ENCODE measurements around the gene RALGAPA2.

Gene RALGAPA2

DNA sequence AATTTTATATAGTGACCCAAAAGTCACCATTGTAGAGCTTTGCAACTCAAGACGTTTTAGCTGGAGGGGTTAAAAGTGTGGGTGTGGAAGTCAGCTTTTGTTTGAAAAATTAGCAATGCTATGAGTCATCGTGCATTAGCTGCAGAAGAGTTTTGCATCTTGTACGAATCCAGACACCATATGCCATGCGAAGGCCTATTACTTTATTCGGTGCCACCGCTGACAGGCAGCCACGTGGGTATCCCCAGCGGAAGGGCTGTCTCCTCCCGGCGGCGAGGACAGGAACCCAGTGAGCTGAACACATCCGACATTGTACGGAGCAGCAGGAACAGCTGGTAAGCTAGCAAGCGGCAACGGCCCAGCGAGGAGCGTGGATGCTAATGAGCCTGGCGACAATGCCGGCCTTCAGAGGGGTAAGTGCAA is 260.2 kb downstream of the RALGAPA2 start:
- FAIRE-seq (peak; percentile 90), DNase-seq (ENCODE audit: extremely low spot score, insufficient read length, low read depth) (peak; percentile 55)

GRCh38 chr20:20450521-20450920 is 261.9 kb downstream of the RALGAPA2 start:
- DNase-seq (ENCODE audit: extremely low spot score, insufficient read length, low read depth) (no peak), FAIRE-seq (no peak)

- no peak for DNase-seq (ENCODE audit: extremely low spot score, insufficient read length, low read depth)
- FAIRE-seq: no peak
Observed at GRCh38 chr20:20448881-20449280, 263.6 kb downstream of the RALGAPA2 start.

- DNase-seq (ENCODE audit: extremely low spot score, insufficient read length, low read depth) (no peak), FAIRE-seq (no peak)
Observed at GRCh38 chr20:20447196-20447595, 265.2 kb downstream of the RALGAPA2 start.

DNA sequence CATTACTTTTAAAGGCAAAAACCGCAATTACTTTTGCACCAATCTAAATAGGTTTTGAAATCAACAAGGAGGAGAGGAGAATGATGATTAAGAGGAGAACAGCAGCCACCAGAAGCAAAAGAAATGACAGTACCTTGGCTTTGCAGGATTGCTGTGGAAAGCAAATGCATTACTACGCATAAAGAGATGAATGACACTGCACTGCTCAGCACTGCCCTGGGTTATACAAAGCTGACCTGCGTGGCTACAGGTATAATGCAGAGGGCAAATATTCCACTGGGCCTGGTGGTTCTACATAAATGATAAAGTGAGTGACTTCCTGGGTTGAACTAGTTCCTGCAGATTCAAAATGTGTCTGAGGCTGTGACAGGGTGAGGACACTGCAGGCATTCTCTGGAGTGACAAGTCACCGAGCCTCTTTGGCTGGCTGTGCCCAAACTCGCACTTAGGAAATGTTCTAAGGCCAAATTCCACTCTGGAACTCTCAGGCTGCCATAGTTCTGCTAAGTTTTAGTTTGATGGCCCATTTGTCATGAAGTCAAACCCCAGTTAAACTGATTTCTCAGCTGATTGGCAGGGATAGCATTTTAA is 265.9 kb downstream of the RALGAPA2 start:
- FAIRE-seq: no peak
- DNase-seq (ENCODE audit: extremely low spot score, insufficient read length, low read depth): no peak

DNA sequence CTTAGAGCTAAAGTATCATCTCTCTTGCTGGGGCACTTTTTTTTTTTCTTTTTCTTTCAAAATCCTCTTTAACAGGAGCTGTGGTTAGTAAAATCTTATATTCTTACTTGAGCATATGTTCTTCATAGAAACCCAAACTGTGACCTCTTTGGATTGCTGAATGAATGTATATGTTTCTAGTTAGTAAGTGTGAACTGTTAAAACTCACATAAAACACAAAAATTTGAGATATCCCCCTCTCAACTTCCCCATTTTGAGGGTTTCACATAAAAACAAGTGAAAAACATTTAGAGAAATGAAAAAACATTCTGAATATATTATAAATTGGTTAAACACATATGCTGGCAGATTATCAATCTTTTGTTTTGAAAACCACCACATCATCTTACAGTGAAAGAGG is 266.4 kb downstream of the RALGAPA2 start:
- FAIRE-seq (peak; percentile 31), DNase-seq (ENCODE audit: extremely low spot score, insufficient read length, low read depth) (no peak)

DNA sequence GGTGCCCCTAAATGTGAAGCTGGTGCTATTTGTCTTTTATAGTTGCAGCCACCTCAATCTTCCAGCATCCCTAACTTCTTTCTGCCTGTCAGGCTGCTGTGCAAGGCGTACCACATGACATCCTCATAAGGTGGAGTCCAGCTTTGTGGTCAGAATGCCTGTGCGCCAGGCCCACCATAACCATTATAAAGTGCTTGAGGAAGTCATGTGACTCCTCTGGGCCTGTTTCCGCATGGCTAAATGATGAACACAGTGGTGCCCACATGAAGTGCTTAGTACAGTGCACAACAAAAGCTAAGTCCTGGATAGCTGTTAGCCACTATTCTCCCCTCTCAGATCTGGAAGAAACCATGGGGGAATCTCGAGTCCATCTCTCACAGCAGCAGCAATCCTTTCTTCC is 268.9 kb downstream of the RALGAPA2 start:
- DNase-seq (ENCODE audit: extremely low spot score, insufficient read length, low read depth) (no peak), FAIRE-seq (no peak)

DNA sequence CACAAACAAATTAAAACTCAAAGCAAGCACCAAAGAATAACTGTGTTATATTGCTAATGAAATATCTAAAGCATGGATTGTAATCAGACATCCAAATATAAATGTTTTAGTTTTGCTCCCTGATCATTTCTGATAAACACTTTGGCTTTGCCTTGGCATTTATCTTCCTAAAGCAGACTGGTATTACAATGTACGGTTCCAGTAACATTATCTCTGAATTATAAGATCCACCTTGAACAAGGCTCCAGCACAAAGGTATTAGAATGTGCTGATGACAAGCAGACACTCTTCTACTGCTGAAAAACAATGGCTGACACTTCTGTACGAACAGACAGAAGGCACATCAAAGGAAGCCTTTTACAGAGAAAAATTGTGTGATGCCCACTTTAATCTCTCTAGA is 270.0 kb downstream of the RALGAPA2 start:
- no peak for DNase-seq (ENCODE audit: extremely low spot score, insufficient read length, low read depth)
- FAIRE-seq: no peak

DNA sequence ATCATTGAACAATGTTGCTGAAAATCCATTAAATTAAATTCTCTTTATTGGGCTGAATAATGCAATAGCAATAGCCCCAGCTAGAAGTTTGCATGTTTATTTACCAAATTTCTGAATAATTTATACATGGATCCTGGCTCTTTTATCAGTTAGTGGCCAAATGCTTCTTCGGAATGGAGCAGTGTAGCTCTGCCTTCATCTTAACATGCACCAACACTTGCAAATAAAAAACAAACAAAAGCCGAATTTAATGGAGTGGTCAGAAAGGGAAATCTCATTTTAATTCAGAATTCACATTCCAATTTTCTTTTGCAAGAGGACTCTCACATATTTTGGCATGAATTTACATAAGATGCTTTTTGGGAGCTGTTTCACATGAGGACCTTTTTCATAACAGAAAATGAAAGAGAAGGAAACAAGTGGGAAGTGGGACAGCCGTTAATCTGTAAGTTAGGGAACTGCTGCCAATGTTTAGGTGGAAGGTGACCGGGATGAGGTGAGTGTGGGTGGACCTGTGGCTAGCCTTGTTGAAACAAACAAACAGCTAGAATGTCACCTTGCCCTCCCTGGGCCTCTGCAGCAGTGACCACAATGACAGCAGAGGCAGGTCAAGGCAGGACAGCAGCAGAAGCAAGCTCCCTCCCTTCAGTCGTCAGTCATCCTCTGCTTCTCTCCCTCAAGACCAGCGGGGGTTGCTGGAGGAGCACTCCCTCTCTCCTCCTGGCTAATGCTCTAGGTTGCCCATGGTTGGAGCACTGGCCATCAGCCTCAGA is 271.4 kb downstream of the RALGAPA2 start:
- DNase-seq (ENCODE audit: extremely low spot score, insufficient read length, low read depth): no peak
- FAIRE-seq: no peak

- DNase-seq (ENCODE audit: extremely low spot score, insufficient read length, low read depth) (no peak), FAIRE-seq (no peak)
Observed at GRCh38 chr20:20440481-20440880, 272.0 kb downstream of the RALGAPA2 start.

DNA sequence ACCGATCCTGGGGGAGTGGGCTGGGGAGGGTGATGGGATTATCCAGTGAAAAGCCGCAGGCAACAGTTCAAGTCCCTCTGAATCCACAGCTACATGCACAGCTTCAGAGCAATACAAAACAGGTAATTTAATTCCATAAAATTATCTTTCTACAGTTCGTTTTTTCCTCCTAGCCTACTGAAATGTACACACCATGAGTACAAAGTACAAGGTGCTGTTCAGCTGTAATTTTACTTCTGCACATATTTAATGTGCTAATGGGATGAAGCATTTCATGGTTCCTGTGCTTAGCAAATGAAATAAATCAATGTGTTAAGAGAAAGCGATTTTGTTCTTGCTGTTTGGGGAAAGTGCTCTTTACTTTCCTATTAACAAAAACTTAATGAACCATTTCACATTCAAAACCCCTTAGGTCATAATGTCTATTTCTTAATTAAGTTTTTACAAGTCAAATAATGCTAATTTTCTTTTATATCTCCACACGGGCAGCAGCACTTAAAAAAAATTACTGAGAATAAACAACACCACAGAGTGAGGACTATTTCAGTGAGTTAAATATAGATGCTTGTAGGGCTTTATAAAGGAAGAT is 272.7 kb downstream of the RALGAPA2 start:
- no peak for DNase-seq (ENCODE audit: extremely low spot score, insufficient read length, low read depth)
- no peak for FAIRE-seq

DNA sequence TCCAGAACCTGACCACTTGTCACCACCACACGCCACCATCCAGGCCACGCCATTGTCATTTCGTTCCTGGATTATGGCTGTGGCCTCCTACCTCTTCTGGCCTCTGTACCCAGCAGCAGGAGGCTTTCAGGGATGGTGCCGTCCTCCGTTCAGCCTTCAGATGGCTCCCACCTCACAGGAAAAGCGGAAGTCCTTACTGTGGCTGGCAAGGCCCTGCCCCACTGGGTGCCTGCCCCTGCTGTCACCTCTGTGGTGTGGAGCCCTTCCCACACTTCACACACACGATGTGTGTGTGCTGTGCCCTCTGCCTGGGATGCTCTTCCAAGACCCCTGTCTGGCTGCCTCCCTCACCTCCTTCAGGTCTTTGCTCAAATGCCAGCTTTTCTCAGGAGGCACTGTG is 275.1 kb downstream of the RALGAPA2 start:
- FAIRE-seq (no peak), DNase-seq (ENCODE audit: extremely low spot score, insufficient read length, low read depth) (no peak)

DNA sequence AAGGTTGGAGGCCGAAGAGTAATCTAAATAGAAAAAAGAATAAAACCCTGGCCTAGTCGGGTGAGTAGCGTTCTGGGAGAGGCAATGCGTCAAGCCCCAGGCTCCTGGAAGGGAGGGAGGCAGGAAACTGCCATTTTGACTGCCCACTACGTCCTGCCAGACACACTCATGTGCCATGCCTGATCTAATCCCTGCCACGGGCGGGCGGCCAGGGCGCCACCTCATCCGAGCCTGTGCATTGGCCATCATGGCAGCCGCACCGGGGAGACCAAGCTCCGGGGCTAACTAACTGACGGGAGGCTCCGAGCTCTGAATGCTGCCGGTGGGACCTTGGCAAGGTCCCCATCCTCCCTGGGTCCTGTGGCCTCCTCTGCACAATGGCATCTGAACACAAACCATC is 275.8 kb downstream of the RALGAPA2 start:
- no peak for DNase-seq (ENCODE audit: extremely low spot score, insufficient read length, low read depth)
- no peak for FAIRE-seq

DNA sequence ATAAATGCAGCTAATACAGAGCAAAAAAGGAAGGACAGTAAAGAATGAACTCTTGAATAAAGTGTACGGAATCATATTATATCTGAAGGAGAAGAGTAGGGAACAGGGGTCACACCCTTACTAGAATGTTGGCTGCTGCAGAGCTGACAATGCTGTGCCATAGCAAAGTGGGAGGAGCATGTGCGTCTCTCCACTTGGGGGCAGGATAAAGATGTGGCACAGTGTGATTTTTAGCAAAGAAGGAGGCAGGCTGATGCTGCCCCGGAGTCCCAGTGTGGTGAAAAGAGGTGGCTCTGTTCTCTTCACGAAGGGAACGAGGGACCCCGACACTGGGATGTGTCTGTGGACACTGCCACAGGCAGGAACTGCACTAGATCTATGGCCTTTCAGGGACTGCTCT is 277.0 kb downstream of the RALGAPA2 start:
- FAIRE-seq: no peak
- no peak for DNase-seq (ENCODE audit: extremely low spot score, insufficient read length, low read depth)

DNA sequence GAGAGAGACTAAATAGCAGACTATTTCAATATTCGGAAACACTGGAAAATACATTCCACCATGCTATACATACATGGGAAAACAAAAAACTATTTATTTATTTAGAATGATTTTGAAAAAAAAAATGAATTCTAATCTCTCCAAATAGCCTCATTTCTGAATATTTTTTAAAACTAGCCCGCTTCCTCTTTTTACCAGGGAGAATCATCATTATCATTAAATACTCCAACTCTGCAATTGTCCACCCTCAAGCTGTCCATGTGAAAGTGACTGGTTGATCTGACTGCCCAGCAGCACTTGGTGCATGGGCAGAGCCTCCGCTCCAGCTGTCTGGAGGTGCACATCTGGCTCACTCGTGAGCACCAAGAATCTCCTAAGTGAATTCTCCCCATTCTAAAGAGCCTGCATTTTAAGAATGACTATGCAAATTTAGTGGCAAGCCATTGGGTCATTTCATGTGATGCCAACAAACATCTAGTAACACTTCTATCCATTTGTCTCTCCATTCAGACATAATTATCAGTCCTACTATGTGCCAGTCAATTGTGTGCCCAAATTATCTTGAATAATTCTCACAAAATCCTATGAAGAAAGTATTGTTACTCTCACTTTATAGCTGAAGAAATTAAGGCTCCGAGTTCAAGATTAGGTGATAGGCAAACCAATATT is 279.7 kb downstream of the RALGAPA2 start:
- FAIRE-seq (no peak), DNase-seq (ENCODE audit: extremely low spot score, insufficient read length, low read depth) (no peak)

DNA sequence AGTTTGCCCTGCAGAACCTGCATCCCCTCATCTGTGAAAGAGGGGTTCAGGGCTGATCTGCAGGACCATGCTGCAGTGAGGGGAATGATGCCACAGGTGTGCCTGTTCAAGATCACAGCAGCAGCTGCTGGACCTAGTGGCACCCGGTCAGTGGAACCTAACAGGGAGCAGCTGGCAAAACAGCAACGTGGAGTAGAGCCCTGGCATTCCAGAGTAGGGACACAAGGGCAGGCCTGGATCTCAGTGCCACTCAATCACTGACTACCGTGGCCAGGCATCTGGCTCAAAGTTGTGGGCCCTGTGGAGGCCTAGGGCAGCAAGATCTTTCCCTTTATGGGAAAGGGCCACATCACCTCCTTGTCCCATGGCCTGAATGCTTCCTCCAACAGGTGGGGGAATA is 282.4 kb downstream of the RALGAPA2 start:
- no peak for DNase-seq (ENCODE audit: extremely low spot score, insufficient read length, low read depth)
- no peak for FAIRE-seq

DNA sequence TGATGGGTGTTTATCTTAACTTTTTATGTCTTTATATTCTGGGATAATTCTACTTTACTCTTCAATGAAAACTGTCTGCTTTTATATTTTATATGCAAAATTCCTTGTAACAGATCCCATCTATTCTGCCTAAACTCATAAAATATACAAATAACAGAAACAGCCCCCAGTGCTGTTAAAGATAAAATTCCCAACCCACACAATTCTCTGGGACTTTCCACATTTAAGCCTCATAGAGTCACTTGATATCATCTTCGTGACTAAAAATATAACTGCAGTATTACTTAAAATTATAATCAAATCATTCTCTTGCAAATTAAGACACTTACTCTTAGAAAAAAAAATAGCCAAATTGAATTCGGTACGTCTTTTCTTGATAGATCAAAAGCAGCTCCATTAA is 284.4 kb downstream of the RALGAPA2 start:
- FAIRE-seq: no peak

GRCh38 chr20:20427227-20427864 is 285.1 kb downstream of the RALGAPA2 start:
- DNase-seq (ENCODE audit: extremely low spot score, insufficient read length, low read depth) (no peak), FAIRE-seq (no peak)

More for the DNA sequence above, 284.4 kb downstream of the RALGAPA2 start:
- DNase-seq (ENCODE audit: extremely low spot score, insufficient read length, low read depth): no peak

GRCh38 chr20:20426655-20426907 is 285.9 kb downstream of the RALGAPA2 start:
- FAIRE-seq (no peak), DNase-seq (ENCODE audit: extremely low spot score, insufficient read length, low read depth) (no peak)

- FAIRE-seq: no peak
- DNase-seq (ENCODE audit: extremely low spot score, insufficient read length, low read depth): no peak
Observed at GRCh38 chr20:20425823-20426654, 286.4 kb downstream of the RALGAPA2 start.

All from GM18507 (cell line).